Left ventricle myocardium superior (tissue), 1 donor: ENCODE measurements around the gene KHDC1L. TPM values are rescaled to one million over a fixed set of nuclear protein-coding genes. Genes with fewer than 3 reads are reported as not detected.
"Not testable (repeated sequence)": the region's sequence is repeated elsewhere in the genome, so short reads cannot be mapped to it uniquely, and the experiment has no call there.

Source experiments
- ATAC-seq: fragments of 200-7000 bp; cut with Tn5 transposase; one replicate; pipeline ENCODE4 v1.9.1; 2020; ENCODE audit warnings: mild to moderate bottlenecking, moderate library complexity
- DNase-seq: peaks from one replicate; pipeline ENCODE4 v3.0.0-alpha.2; 2020
- intact Hi-C: fragments of 100-400 bp; cut with micrococcal nuclease; formaldehyde crosslinking; loops from one replicate; pipeline ENCODE4 v1.11.0; 2022
- total RNA-seq: library from RNA; stranded (reverse); fragmentation: NEBNext Ultra II Directional; extraction: Animal tissue kit (Norgen Biotek cat#: 25700); gene quantifications from one replicate; pipeline ENCODE4 v1.2.1, GENCODE V29; 2021
- donor health status: DM: no; HTN: yes; CAD: no; lungs with severe emphysema.

KHDC1L gene
- total RNA-seq, 1 donor from 2014 or later = not detected

DNA sequence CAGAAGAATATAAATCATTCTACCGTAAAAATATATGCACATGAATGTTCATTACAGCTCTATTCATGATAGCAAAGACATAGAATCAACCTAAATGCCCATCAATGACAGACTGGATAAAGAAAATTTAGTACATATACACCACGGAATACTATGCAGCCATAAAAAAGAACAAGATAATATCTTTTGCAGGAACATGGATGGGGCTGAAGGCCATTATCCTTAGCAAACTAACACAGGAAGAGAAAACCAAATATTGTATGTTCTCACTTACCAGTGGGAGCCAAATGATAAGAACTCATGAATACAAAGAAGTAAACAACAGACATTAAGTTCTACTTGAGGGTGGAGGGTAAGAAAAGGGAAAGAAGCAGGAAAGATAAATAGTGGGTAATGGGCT lies 8.4 kb downstream of the KHDC1L start:
- ATAC-seq (no peak), DNase-seq (no peak)
- intact Hi-C loops = no loop called here

DNA sequence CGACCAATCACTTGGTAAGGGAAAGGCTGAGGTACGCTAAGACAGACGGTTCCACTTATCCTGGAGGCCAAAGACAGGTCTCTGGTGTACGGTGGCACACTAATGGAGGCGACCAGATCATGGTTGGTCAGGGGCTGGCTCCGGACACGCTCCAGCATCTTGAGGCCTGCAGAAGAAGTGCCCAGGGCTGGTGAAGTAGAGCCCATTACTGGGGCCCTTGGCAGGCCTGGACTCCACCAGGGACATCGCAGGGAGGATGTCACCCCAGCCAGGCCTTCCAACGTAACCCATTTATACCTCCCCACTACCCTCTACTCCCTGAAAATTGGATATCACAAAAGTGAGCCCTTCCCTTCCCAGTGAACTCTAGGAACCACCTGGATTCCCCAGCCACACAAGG lies 16.2 kb downstream of the KHDC1L start:
- DNase-seq (no peak), ATAC-seq (no peak)
- intact Hi-C loops = no loop called here

DNA sequence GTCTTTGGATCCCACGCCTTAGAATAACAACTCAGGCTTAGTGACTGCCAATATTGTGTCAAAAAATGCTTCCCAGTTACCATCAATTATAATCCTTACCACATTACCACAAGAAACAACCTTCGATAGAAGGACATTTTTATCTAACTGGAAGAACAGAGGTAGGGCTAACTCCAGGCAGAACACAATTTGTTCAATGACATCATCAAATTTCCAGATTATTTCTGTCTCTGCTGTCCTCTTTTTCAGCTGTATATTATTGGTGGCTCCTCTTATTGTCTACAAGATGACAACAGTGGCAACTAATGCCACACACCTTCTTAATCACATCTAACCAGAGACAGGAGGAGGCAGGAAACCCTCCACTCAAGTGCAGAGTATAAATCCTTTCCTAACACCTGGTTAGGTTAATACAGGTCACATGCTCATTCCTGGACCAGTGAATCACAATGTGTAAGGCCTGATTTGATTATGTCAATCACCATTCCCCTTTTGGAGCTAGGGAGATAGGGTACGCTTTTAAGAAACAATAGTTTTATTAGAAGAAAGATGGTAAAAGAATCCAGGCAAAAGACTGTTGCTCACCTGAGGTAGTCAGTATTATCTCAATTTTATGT lies 18.0 kb downstream of the KHDC1L start:
- DNase-seq (no peak), ATAC-seq (no peak)
- intact Hi-C loops = no loop called here

DNA sequence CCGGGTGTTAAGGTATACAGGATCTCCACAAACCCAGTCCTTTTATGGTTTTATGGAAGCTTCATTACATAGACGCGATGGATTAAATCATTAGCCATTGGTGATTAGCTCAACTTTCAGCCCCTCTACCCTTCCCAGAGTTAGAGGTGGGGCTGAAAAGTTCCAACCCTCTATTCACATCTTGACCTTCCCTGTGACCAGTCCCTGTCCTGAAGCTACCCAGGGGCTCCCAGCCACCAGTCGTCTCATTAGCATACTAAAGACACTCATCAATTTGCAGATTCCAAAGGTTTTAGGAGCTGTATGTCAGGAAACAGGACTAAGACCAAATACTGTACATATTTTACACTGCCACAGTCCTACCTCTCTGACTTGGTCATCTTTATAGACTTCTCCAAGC lies 21.0 kb downstream of the KHDC1L start:
- no peak for ATAC-seq
- no peak for DNase-seq
- intact Hi-C loops = no loop called here

DNA sequence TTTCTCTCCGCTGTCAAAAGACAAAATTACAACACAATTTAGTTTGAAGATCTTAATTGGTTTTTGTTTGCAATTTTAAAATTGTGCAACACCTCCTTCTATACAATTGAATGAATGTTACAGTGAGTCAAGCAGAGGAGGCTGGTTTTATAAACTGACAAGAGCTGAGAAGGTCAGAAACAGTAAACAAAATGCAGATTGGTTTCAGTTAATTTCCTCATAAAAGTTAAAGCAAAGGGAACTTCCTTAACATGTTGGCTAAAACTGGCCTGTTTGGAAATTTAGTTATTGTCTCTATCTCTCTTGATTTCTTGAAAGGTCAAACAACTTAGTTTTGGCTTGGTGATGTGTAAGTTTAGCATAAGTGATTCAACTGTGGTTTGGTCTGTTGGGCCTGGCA lies 22.2 kb downstream of the KHDC1L start:
- ATAC-seq = no peak
- intact Hi-C loops = no loop called here
- no peak for DNase-seq

DNA sequence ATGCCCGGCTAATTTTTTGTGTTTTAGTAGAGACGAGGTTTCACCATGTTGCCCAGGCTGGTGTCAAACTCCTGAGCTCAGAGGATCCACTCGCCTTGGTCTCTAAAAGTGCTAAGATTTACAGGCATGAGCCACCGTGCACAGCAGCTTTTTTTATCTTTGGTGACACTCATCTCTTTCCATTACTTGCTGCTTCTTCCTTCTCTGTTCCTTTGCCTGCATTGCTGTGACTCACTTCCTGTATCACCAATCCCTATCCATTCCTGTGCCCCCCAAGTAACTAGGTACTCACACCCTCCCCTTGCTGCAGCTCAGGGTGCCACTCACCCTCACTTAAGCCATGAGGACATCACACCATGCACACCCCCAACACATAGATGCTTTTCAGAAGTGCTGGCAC lies 24.6 kb downstream of the KHDC1L start:
- intact Hi-C loops = no loop called here
- no peak for DNase-seq
- no peak for ATAC-seq

DNA sequence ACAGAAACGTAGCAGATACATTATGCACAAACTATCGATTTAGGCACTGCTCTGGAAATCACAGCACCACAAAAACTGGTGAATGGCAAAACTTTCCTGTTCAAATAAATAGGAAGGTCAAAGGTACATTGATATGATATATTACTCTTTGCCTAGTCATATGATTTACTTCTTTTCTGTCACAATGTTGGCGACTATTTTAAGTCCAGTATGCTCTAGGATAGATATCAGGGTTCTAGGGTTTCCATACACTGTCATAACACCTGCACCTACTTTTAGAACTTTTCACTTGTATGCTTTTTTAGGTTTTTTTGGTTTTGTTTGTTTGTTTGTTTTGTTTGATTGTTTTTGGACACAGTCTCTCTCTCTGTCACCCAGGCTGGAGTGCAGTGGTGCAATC lies 25.0 kb downstream of the KHDC1L start:
- ATAC-seq (no peak), DNase-seq (no peak)
- intact Hi-C loops = no loop called here

DNA sequence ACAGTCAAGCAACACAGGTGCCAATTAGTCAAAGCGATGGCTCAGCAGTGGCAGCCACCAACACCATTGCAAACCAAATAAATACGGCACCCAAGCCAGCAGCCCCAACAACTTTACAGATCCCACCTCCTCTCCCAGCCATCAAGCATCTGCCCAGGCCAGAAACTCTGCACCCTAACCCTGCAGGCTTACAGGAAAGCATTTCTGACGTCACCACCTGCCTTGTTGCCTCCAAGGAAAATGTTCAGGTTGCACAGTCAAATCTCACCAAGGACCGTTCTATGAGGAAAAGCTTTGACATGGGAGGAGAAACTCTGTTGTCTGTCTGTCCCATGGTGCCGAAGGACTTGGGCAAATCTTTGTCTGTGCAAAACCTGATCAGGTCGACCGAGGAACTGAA lies 30.6 kb downstream of the KHDC1L start:
- intact Hi-C loops = no loop called here
- ATAC-seq (no peak), DNase-seq (no peak)

DNA sequence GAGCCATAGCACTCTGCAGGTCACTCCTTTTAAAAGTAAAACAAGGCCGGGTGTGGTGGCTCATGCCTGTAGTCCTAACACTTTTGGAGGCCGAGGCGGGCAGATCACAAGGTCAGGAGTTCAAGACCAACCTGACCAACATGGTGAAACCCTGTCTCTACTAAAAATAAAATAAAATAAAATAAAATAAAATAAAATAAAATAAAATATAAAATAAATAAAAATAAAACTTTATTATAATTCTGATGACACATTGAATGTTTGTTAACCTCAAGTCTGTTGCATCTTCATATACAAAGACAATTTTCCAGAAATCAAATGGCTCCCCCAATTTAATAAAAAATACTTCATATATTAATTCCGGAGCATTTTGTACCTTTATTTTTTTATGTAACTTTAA lies 32.0 kb downstream of the KHDC1L start:
- ATAC-seq, DNase-seq, intact Hi-C loops: not testable (repeated sequence)

DNA sequence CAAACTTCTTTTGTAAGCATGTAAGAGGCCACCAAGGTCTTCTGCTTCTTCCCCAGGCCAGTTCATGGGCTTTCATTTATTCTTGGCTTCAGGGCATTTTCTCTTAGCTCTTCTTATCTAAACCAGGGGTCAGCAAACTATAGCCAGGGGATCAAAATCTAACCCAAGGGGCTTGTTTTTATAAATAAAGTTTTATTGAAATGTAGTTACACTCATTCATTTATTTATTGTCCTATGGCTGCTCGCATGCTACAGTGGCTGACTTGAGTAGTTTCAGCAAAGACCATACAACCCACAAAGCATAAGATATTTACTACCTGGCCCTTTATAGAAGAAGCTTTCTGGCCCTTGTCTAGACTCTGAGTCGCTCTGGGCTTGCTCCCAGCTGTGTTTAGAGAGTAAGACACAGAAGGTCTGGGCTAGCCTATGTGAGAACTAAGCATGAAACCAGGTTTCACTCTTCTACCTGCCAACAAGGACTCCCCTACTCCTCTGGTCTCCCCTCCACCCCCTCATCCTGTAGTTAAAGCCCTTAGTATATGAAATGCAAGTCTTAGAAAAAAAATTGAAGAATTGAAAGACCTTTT lies 43.2 kb downstream of the KHDC1L start:
- DNase-seq (no peak), ATAC-seq (no peak)
- intact Hi-C loops = no loop called here

DNA sequence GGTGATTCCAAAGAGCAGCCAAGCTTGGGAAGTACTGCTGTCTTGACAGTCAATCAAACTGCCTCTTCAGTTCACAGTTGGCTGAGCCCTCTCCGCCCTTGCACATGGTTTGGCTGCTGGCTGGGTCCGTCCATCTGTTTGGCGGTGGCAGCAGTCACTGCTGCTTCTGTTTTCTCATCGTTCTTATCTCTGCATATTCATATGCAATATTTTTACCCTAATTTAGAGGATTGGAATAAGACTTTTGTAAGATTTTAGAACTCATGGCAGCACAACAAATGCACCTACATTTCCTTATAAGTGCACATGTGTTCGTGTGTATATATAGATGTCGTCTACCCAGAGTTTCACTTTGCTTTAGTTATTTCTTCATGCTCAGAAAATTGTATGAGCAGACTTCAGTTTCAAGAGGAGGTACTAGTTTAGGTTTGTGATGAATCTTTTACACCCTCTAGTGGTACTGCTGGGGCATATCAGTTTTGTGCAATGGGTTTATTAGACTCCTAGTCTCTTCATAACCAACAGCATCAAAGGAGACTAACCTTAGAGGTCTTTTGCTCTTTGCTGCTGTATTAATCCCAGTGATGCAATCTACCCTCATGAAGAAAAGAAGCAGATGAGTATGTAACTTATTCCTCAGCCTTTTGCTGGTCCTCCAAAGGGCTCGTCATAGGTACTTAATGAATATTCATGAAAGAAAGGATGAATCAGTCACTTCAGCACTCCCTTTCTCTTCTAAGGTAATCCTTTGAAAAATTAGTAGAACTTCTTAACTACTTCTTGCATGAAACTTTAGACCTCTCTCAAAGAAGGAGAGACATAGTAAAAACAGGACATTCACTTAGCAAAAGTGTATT lies 44.3 kb downstream of the KHDC1L start:
- ATAC-seq (peak; percentile 76), DNase-seq (peak; percentile 38)
- intact Hi-C loops = no loop called here

DNA sequence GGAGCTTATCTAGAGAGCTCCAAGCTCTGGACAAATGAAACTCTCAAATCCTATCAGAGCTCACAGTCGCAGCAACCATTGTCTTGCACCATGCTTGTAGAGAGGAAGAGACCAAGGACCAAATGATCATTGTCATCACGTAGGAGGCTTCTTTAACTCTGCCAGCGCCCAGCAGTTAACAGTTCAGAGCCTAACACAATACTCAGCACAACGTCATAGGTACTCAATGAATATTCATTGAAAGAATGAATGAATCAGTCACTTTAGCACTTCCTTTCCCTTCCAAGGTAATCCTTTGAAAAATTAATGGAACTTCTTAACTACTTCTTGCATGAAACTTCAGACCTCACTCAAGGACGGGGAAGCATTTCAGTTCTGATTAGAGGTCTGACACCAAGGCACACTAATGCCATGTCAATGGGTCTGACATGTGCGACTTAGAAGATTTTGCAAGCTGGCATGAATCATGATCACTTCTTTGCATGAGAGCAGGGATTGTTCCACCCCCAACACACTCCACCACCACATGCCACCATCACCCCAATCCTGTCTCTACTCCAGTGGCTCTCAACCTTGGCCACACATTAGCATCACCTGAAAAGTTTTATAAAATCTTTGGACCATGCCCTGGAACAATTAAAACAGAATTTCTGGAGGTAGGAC lies 45.1 kb downstream of the KHDC1L start:
- ATAC-seq (no peak), DNase-seq (no peak)
- intact Hi-C loops = no loop called here

DNA sequence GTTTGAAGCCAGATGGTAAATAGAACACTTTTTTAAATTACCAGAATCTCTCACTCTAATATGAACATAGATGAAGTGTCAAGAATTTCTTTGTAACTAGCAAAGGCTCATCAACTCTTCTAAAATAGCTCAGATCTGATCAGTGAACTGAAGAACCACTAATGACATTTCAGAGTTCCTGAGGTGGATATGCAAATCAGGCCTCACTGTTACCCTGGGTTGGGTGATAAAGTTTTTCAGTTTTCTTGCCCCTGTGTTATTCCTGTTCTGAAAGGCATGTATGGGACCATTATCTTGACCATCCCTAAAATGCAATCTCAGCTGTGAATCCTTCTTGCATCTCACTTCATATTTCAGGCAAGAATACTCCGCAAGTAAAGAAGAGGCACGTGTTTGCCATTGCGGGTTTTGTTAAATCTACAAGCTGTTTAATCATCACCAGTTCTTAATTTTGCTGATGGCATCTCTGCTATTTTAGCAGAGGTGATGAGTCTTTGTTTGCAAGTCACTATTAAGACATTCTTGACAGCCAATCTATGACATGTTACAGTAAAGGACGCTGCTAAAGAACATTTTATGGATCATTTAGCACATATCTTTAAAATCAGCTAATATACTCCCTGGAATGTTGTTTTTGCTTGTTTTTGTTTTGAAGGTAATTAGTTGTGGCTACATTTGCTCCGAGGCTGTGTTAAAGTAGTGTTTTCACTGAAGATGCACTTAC lies 47.9 kb downstream of the KHDC1L start:
- ATAC-seq (no peak), DNase-seq (no peak)
- intact Hi-C loops = no loop called here

DNA sequence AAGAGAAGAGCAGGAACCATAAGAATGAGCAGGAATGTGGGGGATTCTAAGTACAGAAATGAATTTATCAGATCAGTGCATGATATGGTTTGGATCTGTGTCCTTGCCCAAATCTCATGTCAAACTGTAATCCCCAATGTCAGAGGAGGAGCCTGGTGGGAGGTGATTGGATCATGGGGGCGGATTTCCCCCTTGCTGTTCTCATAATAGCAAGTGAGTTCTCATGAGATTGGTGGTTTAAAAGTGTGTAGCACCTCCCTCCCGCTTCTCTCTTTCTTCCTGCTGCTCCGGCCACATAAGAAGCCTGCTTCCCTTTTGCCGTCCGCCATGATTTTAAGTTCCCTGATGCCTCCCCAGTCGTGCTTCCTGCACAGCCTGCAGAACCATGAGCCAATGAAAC lies 49.2 kb downstream of the KHDC1L start:
- intact Hi-C loops = no loop called here
- DNase-seq (no peak), ATAC-seq (no peak)

DNA sequence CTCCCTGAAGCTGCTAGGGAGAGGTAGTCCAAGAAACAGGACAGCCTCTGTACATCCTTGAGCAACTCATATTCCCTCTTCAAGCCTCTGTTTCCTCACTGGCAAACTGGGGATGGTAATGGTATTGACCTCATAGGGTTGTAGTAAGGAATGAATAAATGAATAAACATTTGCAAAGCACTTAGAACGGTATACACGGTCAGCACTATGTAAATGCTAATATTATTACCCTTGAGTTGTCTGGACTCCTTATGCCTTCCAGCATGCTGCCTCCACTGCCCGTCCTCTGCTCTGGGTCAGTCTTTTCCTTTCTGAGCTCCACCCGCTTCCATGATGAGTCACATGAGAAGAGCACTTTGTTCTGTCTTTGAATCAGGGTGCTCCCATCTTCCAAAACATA lies 50.6 kb downstream of the KHDC1L start:
- intact Hi-C loops = no loop called here
- ATAC-seq = no peak
- DNase-seq = no peak

Other genes with a start within 250 kb of the KHDC1L start
- 0.79 TPM for gene KHDC1, start 37.7 kb upstream of the KHDC1L start, total RNA-seq
- not detected for gene DPPA5, start 128.8 kb upstream of the KHDC1L start, total RNA-seq
- gene KHDC3L, start 137.2 kb upstream of the KHDC1L start, total RNA-seq = not detected
- gene OOEP, start 144.4 kb upstream of the KHDC1L start, total RNA-seq = 0.45 TPM
- gene DDX43, start 169.3 kb upstream of the KHDC1L start, total RNA-seq = 0.52 TPM
- gene CGAS, start 226.8 kb upstream of the KHDC1L start, total RNA-seq = 1.0 TPM
- gene MTO1, start 236.2 kb upstream of the KHDC1L start, total RNA-seq = 28.9 TPM